Sigmoid colon (tissue), 7 donors: Measurements from ENCODE around the gene EPDR1. TPM values are rescaled to one million over a fixed set of nuclear protein-coding genes. Genes with fewer than 3 reads are reported as not detected.

Experiments
- DNase-seq: peaks from one replicate; pipeline ENCODE4 v3.0.0-alpha.2; 2019
- H3K27ac ChIP-seq, 4 donors: fragments of 200-600 bp; sonication (generic); one replicate each; pipeline ENCODE4 v1.5.1; 2016 to 2019; ENCODE audit warnings: mild to moderate bottlenecking in 1 of 4
- H3K27me3 ChIP-seq, 3 donors: fragments of 200-600 bp; sonication (generic); one replicate each; pipeline ENCODE4 v1.5.1; 2019; ENCODE audit warnings: mild to moderate bottlenecking in 1 of 3
- H3K36me3 ChIP-seq, 4 donors: fragments of 200-600 bp; sonication (generic); one replicate each; pipeline ENCODE4 v1.5.1; 2016 to 2019
- H3K4me1 ChIP-seq, 4 donors: fragments of 200-600 bp; sonication (generic); one replicate each; pipeline ENCODE4 v1.5.1; 2017 to 2019
- H3K4me3 ChIP-seq, 4 donors: fragments of 200-600 bp; sonication (generic); one replicate each; pipeline ENCODE4 v1.5.1; 2017 to 2019; ENCODE audit warnings: mild to moderate bottlenecking in 2 of 4, moderate library complexity in 1 of 4
- H3K9me3 ChIP-seq, 4 donors: fragments of 200-600 bp in 3 of 4; sonication (generic) in 3 of 4; one replicate each; pipeline versions ENCODE4 v1.5.1 to v1.6.1; 2013 to 2019
- CTCF ChIP-seq, 4 experiments: fragments of 450-650 bp in 3 of 4; fragments of 200-600 bp in 1 of 4; IDR thresholded peaks; one replicate each; pipeline ENCODE4 v1.5.1; 2016 to 2019; ENCODE audit warnings: antibody characterized with exemption in 4 of 4, mild to moderate bottlenecking in 3 of 4, moderate library complexity in 2 of 4
- EP300 ChIP-seq, 4 donors: sonication (generic); formaldehyde crosslinking; IDR thresholded peaks; one replicate each; pipeline ENCODE4 v1.6.1; 2017; ENCODE audit warnings: antibody characterized with exemption in 4 of 4
- POLR2A ChIP-seq, 2 donors: fragments of 450-650 bp; IDR thresholded peaks; one replicate each; pipeline ENCODE4 v1.6.1; 2016; ENCODE audit warnings: antibody characterized with exemption in 2 of 2, mild to moderate bottlenecking in 2 of 2, moderate library complexity in 2 of 2
- POLR2AphosphoS5 ChIP-seq, 4 donors: sonication (generic); formaldehyde crosslinking; IDR thresholded peaks; one replicate each; pipeline ENCODE4 v1.6.1; 2017; ENCODE audit warnings: antibody characterized with exemption in 4 of 4
- WGBS, 2 donors: extraction: QIAGEN DNeasy Blood & Tissue Kit; methylation state at CpG; one replicate each; pipeline ENCODE4 v1.1.7; 2013; 5-methylcytosine and 5-hydroxymethylcytosine counted together
- intact Hi-C: fragments of 100-400 bp; cut with DNase I; formaldehyde crosslinking; loops from one replicate; pipeline ENCODE4 v1.15.1; 2023
- polyA plus RNA-seq, 3 donors: library from polyadenylated mRNA; stranded (reverse); fragments of 200-250 nt; gene quantifications; one replicate each; pipeline ENCODE4 v1.2.3, GENCODE V29; 2013
- total RNA-seq, 4 donors: library from RNA; depleted of rRNA; stranded (reverse); fragments of >200 nt; gene quantifications; one replicate each; pipeline ENCODE4 v1.1.0, GENCODE V29; 2016
- donor health status: healthy with polysubstance abuse.
- donor health status: Bipolar disorder and iron deficiency.
- donor health status: healthy.

Gene EPDR1
- total and polyA plus RNA-seq, 7 donors: 4.2 to 20.9 (median 9.2) TPM

GRCh38 chr7:37981664-37982063 lies 61.2 kb downstream of the EPDR1 start:
- Histone ChIP-seq H3K4me1 (no peaks in the 10 kb centered on the region), H3K36me3 (no peaks in the 10 kb centered on the region), H3K9me3 (no peaks in the 10 kb centered on the region), H3K27me3 (no peaks in the 10 kb centered on the region), H3K27ac (no peak overlapping the region), H3K4me3 (no peak overlapping the region)
- intact Hi-C loops: no loop called here
- TF ChIP-seq EP300 (IDR thresholded peaks at IDR 0.05): no peak
- no peak for TF ChIP-seq POLR2A (IDR thresholded peaks at IDR 0.05)
- no peak for TF ChIP-seq CTCF (IDR thresholded peaks at IDR 0.05)
- no peak for TF ChIP-seq POLR2AphosphoS5 (IDR thresholded peaks at IDR 0.05)
- no peak for DNase-seq

- 89 to 92% methylated on average over 3 of the region's 3 CpGs for WGBS, 2 donors
- Histone ChIP-seq H3K27ac (no peak overlapping the region), H3K4me1 (no peaks in the 10 kb centered on the region), H3K27me3 (no peaks in the 10 kb centered on the region), H3K4me3 (no peak overlapping the region), H3K36me3 (no peaks in the 10 kb centered on the region), H3K9me3 (no peaks in the 10 kb centered on the region)
- no peak for TF ChIP-seq POLR2AphosphoS5 (IDR thresholded peaks at IDR 0.05)
- TF ChIP-seq POLR2A (IDR thresholded peaks at IDR 0.05): no peak
- no peak for TF ChIP-seq EP300 (IDR thresholded peaks at IDR 0.05)
- TF ChIP-seq CTCF (IDR thresholded peaks at IDR 0.05): no peak
- intact Hi-C loops: no loop called here
- no peak for DNase-seq
Measured at GRCh38 chr7:37982423-37982822, 62.0 kb downstream of the EPDR1 start.

- DNase-seq: no peak
- H3K4me3 ChIP-seq: no peak overlapping the region
Measured at GRCh38 chr7:37984750-37985390, 64.4 kb downstream of the EPDR1 start.

GRCh38 chr7:37986908-37987330 lies 66.5 kb downstream of the EPDR1 start:
- H3K4me3 ChIP-seq: no peak overlapping the region
- H3K36me3 ChIP-seq: no peaks in the 10 kb centered on the region
- no peaks in the 10 kb centered on the region for H3K27me3 ChIP-seq
- WGBS, 2 donors: 68 to 85% methylated on average over 4 of the region's 4 CpGs
- no peak overlapping the region for H3K27ac ChIP-seq
- TF ChIP-seq CTCF (IDR thresholded peaks at IDR 0.05) (no peak), POLR2A (IDR thresholded peaks at IDR 0.05) (no peak), EP300 (IDR thresholded peaks at IDR 0.05) (no peak), POLR2AphosphoS5 (IDR thresholded peaks at IDR 0.05) (no peak)
- no peak for DNase-seq
- H3K9me3 ChIP-seq: no peaks in the 10 kb centered on the region
- H3K4me1 ChIP-seq: no peaks in the 10 kb centered on the region
- intact Hi-C loops: no loop called here

More at GRCh38 chr7:37984750-37985390, 64.4 kb downstream of the EPDR1 start:
- H3K9me3 ChIP-seq: no peaks in the 10 kb centered on the region
- no peak overlapping the region for H3K27ac ChIP-seq
- WGBS, 2 donors: 42 to 62% methylated on average over 5 of the region's 5 CpGs
- no peaks in the 10 kb centered on the region for H3K36me3 ChIP-seq
- TF ChIP-seq POLR2A (IDR thresholded peaks at IDR 0.05): no peak
- no peak for TF ChIP-seq POLR2AphosphoS5 (IDR thresholded peaks at IDR 0.05)
- no peak for TF ChIP-seq CTCF (IDR thresholded peaks at IDR 0.05)
- TF ChIP-seq EP300 (IDR thresholded peaks at IDR 0.05): no peak
- intact Hi-C loops: no loop called here
- no peaks in the 10 kb centered on the region for H3K4me1 ChIP-seq
- no peaks in the 10 kb centered on the region for H3K27me3 ChIP-seq

- WGBS, 2 donors: 9 to 33% methylated on average over 1 of the region's 1 CpG
- Histone ChIP-seq H3K36me3 (no peaks in the 10 kb centered on the region), H3K4me3 (no peak overlapping the region), H3K27me3 (no peaks in the 10 kb centered on the region), H3K27ac (no peak overlapping the region), H3K9me3 (no peaks in the 10 kb centered on the region), H3K4me1 (no peaks in the 10 kb centered on the region)
- DNase-seq: no peak
- TF ChIP-seq EP300 (IDR thresholded peaks at IDR 0.05) (no peak), POLR2AphosphoS5 (IDR thresholded peaks at IDR 0.05) (no peak), CTCF (IDR thresholded peaks at IDR 0.05) (no peak), POLR2A (IDR thresholded peaks at IDR 0.05) (no peak)
- intact Hi-C loops: no loop called here
Measured at GRCh38 chr7:37987732-37988131, 67.3 kb downstream of the EPDR1 start.
